ENCODE measurements around the gene LAMB4.

Gene LAMB4

DNA sequence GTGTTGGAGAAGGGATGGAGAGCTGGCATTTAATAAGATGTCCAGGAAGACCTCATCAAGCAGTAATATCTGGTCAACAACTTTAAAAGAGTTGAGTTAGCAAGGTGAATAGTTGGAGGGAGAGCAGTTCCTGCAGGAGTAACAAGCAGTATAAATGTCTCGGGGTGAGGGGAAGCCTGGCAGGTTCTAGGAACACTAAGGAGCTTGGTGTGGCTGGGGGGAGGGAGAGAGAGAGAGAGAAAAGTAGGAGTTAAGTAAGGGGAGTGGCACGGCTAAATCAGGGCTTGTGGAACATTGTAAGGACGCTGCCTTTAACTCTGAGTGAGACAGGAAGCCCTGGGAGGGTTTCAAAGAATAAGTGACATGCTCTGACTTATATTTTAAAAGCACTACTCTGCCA lies 22.0 kb upstream of the LAMB4 start:
- Histone ChIP-seq H3K27me3 (ENCODE audit: control insufficient read depth, insufficient read depth, low read length) (no peaks in the 10 kb centered on the region), H3K9me3 (ENCODE audit: control insufficient read depth, low read length) (no peaks in the 10 kb centered on the region), H3K4me1 (ENCODE audit: control insufficient read depth, insufficient read depth, low read length) (no peaks in the 10 kb centered on the region), H3K9ac (ENCODE audit: low read length) (no peak overlapping the region), H3K4me3 (ENCODE audit: low read length) (no peak overlapping the region), H3K36me3 (ENCODE audit: control insufficient read depth, insufficient read depth, low read length) (no peaks in the 10 kb centered on the region)

DNA sequence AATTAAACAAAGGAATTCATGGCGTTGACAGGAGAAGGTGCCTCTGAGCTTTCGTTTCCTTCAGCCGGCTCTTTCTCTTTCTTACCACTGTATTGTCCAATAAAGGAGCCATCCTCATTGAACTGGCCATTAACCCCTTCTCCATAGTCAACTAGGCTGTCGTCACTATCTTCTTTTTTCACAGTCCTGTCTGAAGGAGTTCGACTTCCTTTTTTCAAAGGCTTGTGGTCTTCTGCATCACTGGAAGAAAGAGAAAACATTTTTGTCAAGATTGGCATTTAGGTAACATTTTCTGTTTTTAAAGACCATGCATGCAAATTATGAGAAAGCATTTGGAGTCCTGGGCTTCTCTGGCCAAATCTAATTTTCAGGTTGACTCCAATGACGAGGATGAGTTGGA lies 19.7 kb upstream of the LAMB4 start:
- no peak overlapping the region for H3K4me3 ChIP-seq (ENCODE audit: low read length)
- H3K9me3 ChIP-seq (ENCODE audit: control insufficient read depth, low read length), result no peaks in the 10 kb centered on the region
- peaks cover 5% of the 10 kb centered on the region for H3K27me3 ChIP-seq (ENCODE audit: control insufficient read depth, insufficient read depth, low read length)
- H3K36me3 ChIP-seq (ENCODE audit: control insufficient read depth, insufficient read depth, low read length), result no peaks in the 10 kb centered on the region
- H3K9ac ChIP-seq (ENCODE audit: low read length), result no peak overlapping the region
- peaks cover 6% of the 10 kb centered on the region for H3K4me1 ChIP-seq (ENCODE audit: control insufficient read depth, insufficient read depth, low read length)

GRCh38 chr7:108149119-108149518 lies 19.0 kb upstream of the LAMB4 start:
- no peaks in the 10 kb centered on the region for H3K9me3 ChIP-seq (ENCODE audit: control insufficient read depth, low read length)
- H3K9ac ChIP-seq (ENCODE audit: low read length), result no peak overlapping the region
- no peaks in the 10 kb centered on the region for H3K36me3 ChIP-seq (ENCODE audit: control insufficient read depth, insufficient read depth, low read length)
- H3K4me3 ChIP-seq (ENCODE audit: low read length), result no peak overlapping the region
- H3K27me3 ChIP-seq (ENCODE audit: control insufficient read depth, insufficient read depth, low read length), result peaks cover 5% of the 10 kb centered on the region
- H3K4me1 ChIP-seq (ENCODE audit: control insufficient read depth, insufficient read depth, low read length), result peaks cover 6% of the 10 kb centered on the region

GRCh38 chr7:108147031-108147563 lies 16.9 kb upstream of the LAMB4 start:
- no peaks in the 10 kb centered on the region for H3K36me3 ChIP-seq (ENCODE audit: control insufficient read depth, insufficient read depth, low read length)
- no peaks in the 10 kb centered on the region for H3K9me3 ChIP-seq (ENCODE audit: control insufficient read depth, low read length)
- no peak overlapping the region for H3K9ac ChIP-seq (ENCODE audit: low read length)
- peaks cover 6% of the 10 kb centered on the region for H3K4me1 ChIP-seq (ENCODE audit: control insufficient read depth, insufficient read depth, low read length)
- peaks cover 8% of the 10 kb centered on the region for H3K27me3 ChIP-seq (ENCODE audit: control insufficient read depth, insufficient read depth, low read length)
- H3K4me3 ChIP-seq (ENCODE audit: low read length), result no peak overlapping the region

- H3K36me3 ChIP-seq (ENCODE audit: control insufficient read depth, insufficient read depth, low read length), result no peaks in the 10 kb centered on the region
- no peak overlapping the region for H3K4me3 ChIP-seq (ENCODE audit: low read length)
- H3K9me3 ChIP-seq (ENCODE audit: control insufficient read depth, low read length), result no peaks in the 10 kb centered on the region
- peaks cover 8% of the 10 kb centered on the region for H3K27me3 ChIP-seq (ENCODE audit: control insufficient read depth, insufficient read depth, low read length)
- peaks cover 6% of the 10 kb centered on the region for H3K4me1 ChIP-seq (ENCODE audit: control insufficient read depth, insufficient read depth, low read length)
- H3K9ac ChIP-seq (ENCODE audit: low read length), result no peak overlapping the region
These were observed 16.1 kb upstream of the LAMB4 start for GRCh38 chr7:108146070-108146842.

DNA sequence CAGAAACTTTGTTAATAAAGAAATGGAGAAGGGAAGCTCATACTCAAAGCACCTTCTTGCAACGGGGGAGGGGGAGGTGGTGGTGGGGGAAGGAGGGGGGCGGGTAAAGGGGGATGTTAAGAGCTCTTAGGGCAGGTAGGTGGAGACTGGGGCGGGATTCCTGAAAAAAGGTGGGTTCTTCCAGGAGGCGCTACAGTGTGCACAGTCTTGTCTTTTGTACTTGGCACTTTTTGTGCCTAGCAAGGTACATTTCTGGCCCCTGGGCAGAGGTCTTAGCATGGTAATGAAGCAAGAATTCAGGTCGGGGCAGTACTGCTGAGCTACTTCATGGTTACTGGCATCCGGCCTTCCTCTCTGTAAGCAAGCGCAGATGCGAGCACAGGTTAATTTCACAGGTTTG lies 15.2 kb upstream of the LAMB4 start:
- Histone ChIP-seq H3K9ac (ENCODE audit: low read length) (no peak overlapping the region), H3K36me3 (ENCODE audit: control insufficient read depth, insufficient read depth, low read length) (no peaks in the 10 kb centered on the region), H3K9me3 (ENCODE audit: control insufficient read depth, low read length) (no peaks in the 10 kb centered on the region), H3K27me3 (ENCODE audit: control insufficient read depth, insufficient read depth, low read length) (peaks cover 8% of the 10 kb centered on the region), H3K4me3 (ENCODE audit: low read length) (no peak overlapping the region), H3K4me1 (ENCODE audit: control insufficient read depth, insufficient read depth, low read length) (peaks cover 6% of the 10 kb centered on the region)

GRCh38 chr7:108144931-108145330 lies 14.8 kb upstream of the LAMB4 start:
- Histone ChIP-seq H3K9ac (ENCODE audit: low read length) (no peak overlapping the region), H3K27me3 (ENCODE audit: control insufficient read depth, insufficient read depth, low read length) (peaks cover 8% of the 10 kb centered on the region), H3K36me3 (ENCODE audit: control insufficient read depth, insufficient read depth, low read length) (no peaks in the 10 kb centered on the region), H3K4me1 (ENCODE audit: control insufficient read depth, insufficient read depth, low read length) (peaks cover 6% of the 10 kb centered on the region), H3K9me3 (ENCODE audit: control insufficient read depth, low read length) (no peaks in the 10 kb centered on the region), H3K4me3 (ENCODE audit: low read length) (no peak overlapping the region)

GRCh38 chr7:108143658-108144420 lies 13.7 kb upstream of the LAMB4 start:
- Histone ChIP-seq H3K4me3 (ENCODE audit: low read length) (no peak overlapping the region), H3K9me3 (ENCODE audit: control insufficient read depth, low read length) (no peaks in the 10 kb centered on the region), H3K36me3 (ENCODE audit: control insufficient read depth, insufficient read depth, low read length) (no peaks in the 10 kb centered on the region), H3K4me1 (ENCODE audit: control insufficient read depth, insufficient read depth, low read length) (peaks cover 6% of the 10 kb centered on the region), H3K27me3 (ENCODE audit: control insufficient read depth, insufficient read depth, low read length) (peaks cover 8% of the 10 kb centered on the region), H3K9ac (ENCODE audit: low read length) (no peak overlapping the region)

DNA sequence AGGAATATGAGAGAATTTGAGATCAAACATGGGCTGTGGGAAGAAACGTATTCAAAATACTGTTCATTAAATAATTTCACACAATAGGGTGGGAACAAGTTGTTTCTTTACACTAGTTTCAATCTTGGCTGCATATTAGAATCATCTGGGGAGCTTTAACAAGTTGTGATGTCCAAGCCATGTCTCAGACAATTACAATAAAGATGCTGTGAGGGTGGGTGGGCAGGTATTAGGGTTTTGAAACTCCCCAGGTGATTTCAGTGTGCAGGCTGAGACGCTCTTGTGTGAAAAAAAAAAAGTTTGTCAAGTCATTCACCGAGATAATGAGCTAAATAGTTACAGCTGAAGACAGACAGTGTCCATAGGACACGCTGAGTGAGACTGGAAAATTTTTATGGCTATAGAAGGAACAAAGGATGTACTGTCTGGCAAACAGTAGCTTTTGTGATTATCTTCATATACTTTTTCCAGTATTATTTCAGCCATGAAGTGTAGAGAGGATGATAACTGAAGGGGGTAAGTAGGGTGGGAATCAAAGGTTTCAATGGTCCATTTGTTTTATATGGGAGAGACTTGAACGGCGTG lies 12.6 kb upstream of the LAMB4 start:
- H3K9me3 ChIP-seq (ENCODE audit: control insufficient read depth, low read length), result no peaks in the 10 kb centered on the region
- no peak overlapping the region for H3K9ac ChIP-seq (ENCODE audit: low read length)
- peaks cover 8% of the 10 kb centered on the region for H3K27me3 ChIP-seq (ENCODE audit: control insufficient read depth, insufficient read depth, low read length)
- H3K4me1 ChIP-seq (ENCODE audit: control insufficient read depth, insufficient read depth, low read length), result peaks cover 6% of the 10 kb centered on the region
- no peak overlapping the region for H3K4me3 ChIP-seq (ENCODE audit: low read length)
- H3K36me3 ChIP-seq (ENCODE audit: control insufficient read depth, insufficient read depth, low read length), result no peaks in the 10 kb centered on the region

GRCh38 chr7:108142180-108142579 lies 12.0 kb upstream of the LAMB4 start:
- H3K4me3 ChIP-seq (ENCODE audit: low read length), result no peak overlapping the region
- peaks cover 8% of the 10 kb centered on the region for H3K27me3 ChIP-seq (ENCODE audit: control insufficient read depth, insufficient read depth, low read length)
- H3K36me3 ChIP-seq (ENCODE audit: control insufficient read depth, insufficient read depth, low read length), result no peaks in the 10 kb centered on the region
- peaks cover 6% of the 10 kb centered on the region for H3K4me1 ChIP-seq (ENCODE audit: control insufficient read depth, insufficient read depth, low read length)
- no peak overlapping the region for H3K9ac ChIP-seq (ENCODE audit: low read length)
- no peaks in the 10 kb centered on the region for H3K9me3 ChIP-seq (ENCODE audit: control insufficient read depth, low read length)

DNA sequence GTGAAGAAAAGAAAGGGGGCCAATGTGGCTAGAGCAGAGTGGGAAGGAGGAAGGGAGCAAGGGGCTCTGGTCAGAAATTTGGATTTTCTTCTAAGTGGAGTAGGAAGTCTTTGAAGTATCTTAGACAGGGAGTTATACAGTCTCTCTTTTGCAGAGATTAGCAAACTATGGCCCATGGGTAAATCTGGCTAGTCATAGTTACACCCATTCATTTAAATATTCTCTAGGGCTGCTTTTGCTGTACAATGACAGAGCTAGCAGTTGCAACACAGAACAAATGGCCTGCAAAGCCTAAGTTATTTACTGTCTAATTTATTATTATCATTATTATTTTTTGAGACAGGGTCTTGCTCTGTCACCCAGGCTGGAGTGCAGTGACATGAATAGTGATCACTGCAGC lies 10.5 kb upstream of the LAMB4 start:
- Histone ChIP-seq H3K4me1 (ENCODE audit: control insufficient read depth, insufficient read depth, low read length) (no peaks in the 10 kb centered on the region), H3K27me3 (ENCODE audit: control insufficient read depth, insufficient read depth, low read length) (peaks cover 3% of the 10 kb centered on the region), H3K9me3 (ENCODE audit: control insufficient read depth, low read length) (no peaks in the 10 kb centered on the region), H3K9ac (ENCODE audit: low read length) (no peak overlapping the region), H3K36me3 (ENCODE audit: control insufficient read depth, insufficient read depth, low read length) (no peaks in the 10 kb centered on the region), H3K4me3 (ENCODE audit: low read length) (no peak overlapping the region)

- Histone ChIP-seq H3K36me3 (ENCODE audit: control insufficient read depth, insufficient read depth, low read length) (no peaks in the 10 kb centered on the region), H3K9me3 (ENCODE audit: control insufficient read depth, low read length) (no peaks in the 10 kb centered on the region), H3K9ac (ENCODE audit: low read length) (no peak overlapping the region)
These were observed 8.8 kb upstream of the LAMB4 start for GRCh38 chr7:108138911-108139310.

More at GRCh38 chr7:108138911-108139310, 8.8 kb upstream of the LAMB4 start:
- Histone ChIP-seq H3K4me1 (ENCODE audit: control insufficient read depth, insufficient read depth, low read length) (no peaks in the 10 kb centered on the region), H3K4me3 (ENCODE audit: low read length) (no peak overlapping the region), H3K27me3 (ENCODE audit: control insufficient read depth, insufficient read depth, low read length) (peaks cover 3% of the 10 kb centered on the region)

All from mucosa of stomach (tissue), 1 donor.